H1 (cell line): Measurements from ENCODE around the gene OBSL1. TPM values are rescaled to one million over a fixed set of nuclear protein-coding genes. Genes with fewer than 3 reads are reported as not detected.

Experiments used
- ASH2L ChIP-seq: fragments of 200-600, 300-600 bp; sonication (generic); IDR thresholded peaks from one replicate; pipeline ENCODE4 v1.7.1; 2017; ENCODE audit warnings: low read length
- ATF3 ChIP-seq: IDR thresholded peaks from 2 replicates; pipeline ENCODE4 v1.6.1; 2011; ENCODE audit warnings: low read depth, mild to moderate bottlenecking, low read length; ENCODE audit not compliant: insufficient read depth
- CBX8 ChIP-seq: fragments of 300-800, 300-1000 bp; sonication (generic); IDR thresholded peaks from 2 replicates; pipeline ENCODE4 v1.7.1; 2016; ENCODE audit warnings: low read depth, low read length, borderline replicate concordance
- GTF2F1 ChIP-seq: IDR thresholded peaks from 2 replicates; pipeline ENCODE4 v1.6.1; 2012; ENCODE audit warnings: low read depth, low read length, improper control_type of control experiment, borderline replicate concordance
- MAFK ChIP-seq: IDR thresholded peaks from 2 replicates; pipeline ENCODE4 v1.6.1; 2012; ENCODE audit warnings: low read depth, mild to moderate bottlenecking, improper control_type of control experiment, low read length
- POLR2A ChIP-seq, 2 experiments: IDR thresholded peaks; 1 replicate in 1 of 2; 2 replicates in 1 of 2; pipeline ENCODE4 v1.6.1; 2011; ENCODE audit warnings: low read depth in 2 of 2, low read length in 2 of 2, mild to moderate bottlenecking in 2 of 2; ENCODE audit errors: control extremely low read depth in 1 of 2
- POLR2AphosphoS5 ChIP-seq: IDR thresholded peaks from 2 replicates; pipeline ENCODE4 v1.6.1; 2011; ENCODE audit warnings: low read depth, low read length
- POU5F1 ChIP-seq: IDR thresholded peaks from 2 replicates; pipeline ENCODE4 v1.6.1; 2011; ENCODE audit warnings: low read depth, mild to moderate bottlenecking, low read length, moderate library complexity
- TAF7 ChIP-seq: optimal IDR thresholded peaks from 2 replicates; pipeline ENCODE3; 2011; ENCODE audit warnings: low read depth, mild to moderate bottlenecking, inconsistent platforms, low read length, moderate library complexity, borderline replicate concordance
- YY1 ChIP-seq: IDR thresholded peaks from 2 replicates; pipeline ENCODE4 v1.6.1; 2011; ENCODE audit warnings: low read depth, mild to moderate bottlenecking, low read length
- ZNF274 ChIP-seq: IDR thresholded peaks from 2 replicates; pipeline ENCODE4 v1.7.0; 2012; ENCODE audit warnings: low read length, borderline replicate concordance; ENCODE audit errors: extremely low read depth
- polyA plus RNA-seq, 7 experiments: library from polyadenylated mRNA; depleted of rRNA in 3 of 7; stranded (reverse) in 5 of 7; unstranded in 2 of 7; fragments of >200 nt in 5 of 7; fragments of 200-250 nt in 2 of 7; gene quantifications; 1 replicate in 5 of 7; 2 replicates in 1 of 7; 4 replicates in 1 of 7; pipeline versions ENCODE4 v1.2.1 to v1.2.3, GENCODE V29; 2011 to 2013; ENCODE audit warnings: missing spikeins in 2 of 7, mixed read lengths in 2 of 7
- total RNA-seq: library from RNA; stranded (reverse); fragmentation: NEBNext Ultra II Directional; extraction: Animal tissue kit (Norgen Biotek cat#: 25700); gene quantifications from 2 replicates; pipeline ENCODE4 v1.2.1, GENCODE V29; 2021

Gene OBSL1
- total and polyA plus RNA-seq, 2 of the 8 experiments (the other 6 are each of a cell fraction or from before 2014, with no cell fraction given), result 116 to 127 TPM

- peak; percentile 74 for TF ChIP-seq ASH2L
- no peak for TF ChIP-seq POU5F1
- peak; percentile 15; the same call in 1 of the 2 replicates for TF ChIP-seq MAFK
- 0 out of 2 replicates have a peak, but pooled peaks have one; percentile 25 for TF ChIP-seq GTF2F1
- peak; percentile 76; the same call in 1 of the 2 replicates for TF ChIP-seq YY1
- peak; percentile 50 for TF ChIP-seq TAF7
- no peak for TF ChIP-seq ATF3
- peak in 1 of 2 experiments; percentile 81; a peak in 2 of 3 replicates for TF ChIP-seq POLR2A (IDR thresholded peaks at IDR 0.05; ENCODE audit: control extremely low read depth in 1 of 2, low read depth in 2 of 2, low read length in 2 of 2)
- no peak for TF ChIP-seq ZNF274
- no peak for TF ChIP-seq CBX8
- peak; percentile 64 for TF ChIP-seq POLR2AphosphoS5
These were observed 5.9 kb downstream of the OBSL1 start (continued) for GRCh38 chr2:219565130-219566080.
